ENCODE results near the gene SLC25A23.
"Not testable (repeated sequence)": the region's sequence is repeated elsewhere in the genome, so short reads cannot be mapped to it uniquely, and the experiment has no call there.

SLC25A23 gene

GRCh38 chr19:6459262-6460098 is at the start of gene SLC25A23:
Gene SLC25A23, minus strand, starts transcription at chr19:6459792. Its CDS starts 164 bp downstream, at chr19:6459628.
- TF ChIP-seq CTCF (conservative IDR thresholded peaks at IDR 0.05), result no peak
- peak within 1 kb of the TSS; percentile 69 for H3K27ac ChIP-seq

- H3K27ac ChIP-seq, result not testable (repeated sequence)
These were observed 48.6 kb upstream of the SLC25A23 start for GRCh38 chr19:6508028-6508771.

GRCh38 chr19:6503407-6504201 is 44.0 kb upstream of the SLC25A23 start:
- no peak for TF ChIP-seq CTCF (conservative IDR thresholded peaks at IDR 0.05)

GRCh38 chr19:6501740-6502648 is 42.4 kb upstream of the SLC25A23 start, which contains the start of gene TUBB4A:
Gene TUBB4A, minus strand, starts transcription at chr19:6502309. Its CDS starts 97 bp downstream, at chr19:6502212.
- TF ChIP-seq CTCF (conservative IDR thresholded peaks at IDR 0.05), result 0 out of 2 replicates have a peak, but pooled peaks have one; percentile 16
- peak within 1 kb of the TSS; percentile 37; the same call in 1 of the 2 replicates for H3K27ac ChIP-seq

More at GRCh38 chr19:6503407-6504201, 44.0 kb upstream of the SLC25A23 start:
- no peak overlapping the region for H3K27ac ChIP-seq

- TF ChIP-seq CTCF (conservative IDR thresholded peaks at IDR 0.05), result no peak
These were observed 41.5 kb upstream of the SLC25A23 start for GRCh38 chr19:6500837-6501739.

GRCh38 chr19:6499052-6499790 is 39.6 kb upstream of the SLC25A23 start:
- no peak overlapping the region for H3K27ac ChIP-seq
- TF ChIP-seq CTCF (conservative IDR thresholded peaks at IDR 0.05), result no peak

More at GRCh38 chr19:6500837-6501739, 41.5 kb upstream of the SLC25A23 start:
- H3K27ac ChIP-seq, result no peak overlapping the region
